ENCODE data around the gene WDR12. TPM values are rescaled to one million over a fixed set of nuclear protein-coding genes. Genes with fewer than 3 reads are reported as not detected.
"Not testable (repeated sequence)": the region's sequence is repeated elsewhere in the genome, so short reads cannot be mapped to it uniquely, and the experiment has no call there.

WDR12 gene
- total and polyA plus RNA-seq, 7 donors: 3.3 to 23.0 (median 16.4) TPM

DNA sequence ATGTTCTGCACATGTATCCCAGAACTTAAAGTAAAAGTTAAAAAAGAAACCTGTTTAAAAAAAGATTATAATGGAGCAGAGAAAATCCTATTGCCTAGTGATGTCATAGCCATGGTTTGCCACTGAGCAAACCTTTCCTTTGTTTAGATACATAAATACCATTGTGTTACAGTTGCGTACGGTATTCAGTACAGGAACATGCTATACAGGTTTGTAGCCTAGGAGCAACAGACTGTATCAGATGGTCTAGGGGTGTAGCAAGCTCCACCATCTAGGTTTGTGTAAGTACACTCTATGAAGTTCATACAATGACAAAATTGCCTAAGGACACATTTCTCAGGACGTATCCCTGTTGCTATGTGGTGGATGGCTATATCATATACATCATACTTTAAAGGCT, 52.9 kb downstream of the WDR12 start:
- no peak overlapping the region for H3K4me3 ChIP-seq
- no peaks in the 10 kb centered on the region for H3K9me3 ChIP-seq
- no peaks in the 10 kb centered on the region for H3K4me1 ChIP-seq
- 96% methylated on average over 3 of the region's 3 CpGs for WGBS, 2 donors
- H3K27ac ChIP-seq: no peak overlapping the region
- DNase-seq: no peak
- H3K27me3 ChIP-seq: no peaks in the 10 kb centered on the region
- no peak for TF ChIP-seq EP300 (IDR thresholded peaks at IDR 0.05)
- TF ChIP-seq POLR2A (IDR thresholded peaks at IDR 0.05): no peak
- TF ChIP-seq, protein P1, sequence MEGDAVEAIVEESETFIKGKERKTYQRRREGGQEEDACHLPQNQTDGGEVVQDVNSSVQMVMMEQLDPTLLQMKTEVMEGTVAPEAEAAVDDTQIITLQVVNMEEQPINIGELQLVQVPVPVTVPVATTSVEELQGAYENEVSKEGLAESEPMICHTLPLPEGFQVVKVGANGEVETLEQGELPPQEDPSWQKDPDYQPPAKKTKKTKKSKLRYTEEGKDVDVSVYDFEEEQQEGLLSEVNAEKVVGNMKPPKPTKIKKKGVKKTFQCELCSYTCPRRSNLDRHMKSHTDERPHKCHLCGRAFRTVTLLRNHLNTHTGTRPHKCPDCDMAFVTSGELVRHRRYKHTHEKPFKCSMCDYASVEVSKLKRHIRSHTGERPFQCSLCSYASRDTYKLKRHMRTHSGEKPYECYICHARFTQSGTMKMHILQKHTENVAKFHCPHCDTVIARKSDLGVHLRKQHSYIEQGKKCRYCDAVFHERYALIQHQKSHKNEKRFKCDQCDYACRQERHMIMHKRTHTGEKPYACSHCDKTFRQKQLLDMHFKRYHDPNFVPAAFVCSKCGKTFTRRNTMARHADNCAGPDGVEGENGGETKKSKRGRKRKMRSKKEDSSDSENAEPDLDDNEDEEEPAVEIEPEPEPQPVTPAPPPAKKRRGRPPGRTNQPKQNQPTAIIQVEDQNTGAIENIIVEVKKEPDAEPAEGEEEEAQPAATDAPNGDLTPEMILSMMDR (IDR thresholded peaks at IDR 0.05): no peak
- no peaks in the 10 kb centered on the region for H3K36me3 ChIP-seq
- intact Hi-C loops (cut with DNase I): no loop called here

DNA sequence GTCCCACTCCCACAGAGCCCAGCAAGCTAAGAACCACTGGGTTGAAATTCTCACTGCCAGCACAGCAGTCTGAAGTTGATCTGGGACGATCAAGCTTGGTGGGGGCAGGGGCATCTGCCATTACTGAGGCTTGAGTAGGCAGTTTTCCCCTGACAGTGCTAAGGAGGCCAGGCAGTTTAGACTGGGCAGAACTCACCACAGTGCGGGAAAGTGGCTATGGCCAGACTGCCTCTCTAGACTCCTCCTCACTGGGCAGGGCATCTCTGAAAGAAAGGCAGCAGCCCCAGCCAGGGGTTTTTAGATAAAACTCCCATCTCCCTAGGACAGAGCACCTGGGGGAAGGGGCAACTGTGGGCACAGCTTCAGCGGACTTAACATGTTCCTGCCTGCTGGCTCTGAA, 62.1 kb downstream of the WDR12 start:
- H3K4me1 ChIP-seq; intact Hi-C loops (cut with DNase I); H3K36me3 ChIP-seq; H3K27ac ChIP-seq; DNase-seq; H3K27me3 ChIP-seq; H3K4me3 ChIP-seq; H3K9me3 ChIP-seq: not testable (repeated sequence)
- 85 to 90% methylated on average over 3 of the region's 3 CpGs for WGBS, 2 donors

DNA sequence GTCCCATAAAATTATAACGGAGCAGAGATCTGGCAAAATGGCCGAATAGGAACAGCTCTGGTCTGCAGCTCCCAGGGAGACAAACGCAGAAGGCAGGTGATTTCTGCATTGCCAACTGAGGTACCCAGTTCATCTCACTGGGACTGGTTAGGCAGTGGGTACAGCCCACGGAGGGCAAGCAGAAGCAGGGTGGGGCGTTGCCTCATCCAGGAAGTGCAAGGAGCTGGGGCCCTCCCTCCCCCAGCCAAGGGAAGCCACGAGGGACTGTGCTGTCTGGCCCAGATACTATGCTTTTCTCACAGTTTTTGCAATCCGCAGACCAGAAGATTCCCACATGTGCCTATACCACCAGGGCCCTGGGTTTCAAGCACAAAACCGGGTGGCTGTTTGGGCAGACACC, 62.7 kb downstream of the WDR12 start:
- no peak for DNase-seq
- no peak overlapping the region for H3K27ac ChIP-seq
- no peaks in the 10 kb centered on the region for H3K4me1 ChIP-seq
- no peak for TF ChIP-seq POLR2A (IDR thresholded peaks at IDR 0.05)
- TF ChIP-seq, protein P1 (IDR thresholded peaks at IDR 0.05): no peak
- TF ChIP-seq EP300 (IDR thresholded peaks at IDR 0.05): no peak
- no peak for TF ChIP-seq POLR2AphosphoS5 (IDR thresholded peaks at IDR 0.05)
- no peaks in the 10 kb centered on the region for H3K9me3 ChIP-seq
- WGBS, 2 donors: 65 to 66% methylated on average over 8 of the region's 8 CpGs
- H3K4me3 ChIP-seq: no peak overlapping the region
- intact Hi-C loops (cut with DNase I): no loop called here
- no peaks in the 10 kb centered on the region for H3K36me3 ChIP-seq
- no peaks in the 10 kb centered on the region for H3K27me3 ChIP-seq

DNA sequence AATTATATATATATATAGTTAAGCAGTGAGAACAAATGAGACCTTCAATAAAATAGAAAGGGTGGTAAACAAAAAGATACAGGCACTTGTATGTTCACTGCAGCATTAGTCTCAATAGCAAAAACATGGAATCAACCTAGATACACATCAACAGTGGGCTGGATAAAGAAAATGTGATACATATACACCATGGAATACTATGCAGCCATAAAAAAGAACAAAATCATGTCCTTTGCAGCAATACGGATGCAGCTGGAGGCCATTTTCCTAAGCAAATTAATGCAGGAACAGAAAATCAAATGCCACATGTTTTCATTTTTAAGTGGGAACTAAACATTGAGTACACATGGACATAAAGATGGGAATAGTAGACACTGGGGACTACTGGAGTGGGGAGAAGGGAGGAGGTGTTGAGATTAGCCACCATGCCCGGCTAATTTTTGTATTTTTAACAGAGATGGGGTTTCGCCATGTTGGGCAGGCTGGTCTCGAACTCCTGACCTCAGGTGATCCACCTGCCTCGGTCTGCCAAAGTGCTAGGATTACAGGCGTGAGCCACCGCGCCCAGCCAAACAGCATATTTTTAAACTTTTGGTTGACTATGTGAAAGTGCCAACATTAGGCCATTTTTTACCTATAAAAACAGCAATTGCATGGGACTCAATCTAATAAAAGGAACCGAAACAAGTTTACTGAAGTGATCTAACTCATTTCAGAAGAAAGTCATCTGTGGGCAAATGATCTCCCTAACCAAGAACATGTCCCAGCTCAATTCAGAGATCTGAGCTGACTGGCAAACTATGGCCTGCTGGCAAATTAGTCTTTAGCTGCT, 63.6 kb downstream of the WDR12 start:
- Histone ChIP-seq H3K36me3 (no peaks in the 10 kb centered on the region), H3K4me3 (no peak overlapping the region), H3K27ac (no peak overlapping the region), H3K27me3 (no peaks in the 10 kb centered on the region), H3K9me3 (no peaks in the 10 kb centered on the region), H3K4me1 (no peaks in the 10 kb centered on the region)
- TF ChIP-seq POLR2A (IDR thresholded peaks at IDR 0.05): no peak
- no peak for TF ChIP-seq EP300 (IDR thresholded peaks at IDR 0.05)
- no peak for TF ChIP-seq POLR2AphosphoS5 (IDR thresholded peaks at IDR 0.05)
- TF ChIP-seq, protein P1 (IDR thresholded peaks at IDR 0.05): no peak
- intact Hi-C loops (cut with DNase I): no loop called here
- 93 to 97% methylated on average over 9 of the region's 9 CpGs for WGBS, 2 donors
- no peak for DNase-seq

DNA sequence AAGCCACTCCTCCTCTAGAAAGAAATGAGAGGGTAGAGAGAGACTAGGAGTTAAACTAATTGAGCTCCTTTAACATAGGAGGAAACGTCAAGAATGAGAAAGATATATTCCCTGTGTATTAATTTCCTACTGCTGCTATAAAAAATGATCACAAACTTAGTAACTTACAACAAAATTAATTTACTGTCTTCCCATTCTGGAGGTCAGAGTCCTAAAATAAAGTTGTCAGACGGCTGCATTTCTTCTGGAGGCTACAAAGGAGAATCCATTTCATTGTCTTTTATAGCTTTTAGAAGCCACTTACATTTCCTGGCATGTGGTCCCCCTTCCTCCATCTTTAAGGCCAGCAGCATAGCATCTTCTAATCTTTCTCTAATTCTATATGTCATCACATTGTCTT, 66.8 kb downstream of the WDR12 start:
- Histone ChIP-seq H3K27ac (no peak overlapping the region), H3K4me3 (no peak overlapping the region), H3K27me3 (no peaks in the 10 kb centered on the region), H3K9me3 (no peaks in the 10 kb centered on the region), H3K4me1 (no peaks in the 10 kb centered on the region), H3K36me3 (no peaks in the 10 kb centered on the region)
- no peak for DNase-seq
- WGBS, 2 donors: 47 to 76% methylated on average over 2 of the region's 2 CpGs
- intact Hi-C loops (cut with DNase I): no loop called here
- TF ChIP-seq POLR2AphosphoS5 (IDR thresholded peaks at IDR 0.05): no peak
- TF ChIP-seq POLR2A (IDR thresholded peaks at IDR 0.05): no peak
- TF ChIP-seq EP300 (IDR thresholded peaks at IDR 0.05): no peak
- TF ChIP-seq, protein P1 (IDR thresholded peaks at IDR 0.05): no peak
